Left kidney (tissue), 2 donors: ENCODE results near the gene MLXIP. TPM values are rescaled to one million over a fixed set of nuclear protein-coding genes. Genes with fewer than 3 reads are reported as not detected.
A peak's percentile ranks its signal among the peaks of the same experiment; 100 is the strongest.
"Not testable (repeated sequence)": the region's sequence is repeated elsewhere in the genome, so short reads cannot be mapped to it uniquely, and the experiment has no call there.

Experiments used
- DNase-seq: peaks from one replicate; pipeline ENCODE4 v3.0.0-alpha.2; 2013
- polyA plus RNA-seq: library from polyadenylated mRNA; unstranded; fragments of 120-200 nt; gene quantifications from one replicate; pipeline ENCODE4 v1.2.1, GENCODE V29; 2013; ENCODE audit not compliant: insufficient read length

The MLXIP gene
- polyA plus RNA-seq, 1 donor: 43.0 TPM

- no peak for DNase-seq
These were observed 27.9 kb upstream of the MLXIP start for GRCh38 chr12:122050706-122051105.

DNA sequence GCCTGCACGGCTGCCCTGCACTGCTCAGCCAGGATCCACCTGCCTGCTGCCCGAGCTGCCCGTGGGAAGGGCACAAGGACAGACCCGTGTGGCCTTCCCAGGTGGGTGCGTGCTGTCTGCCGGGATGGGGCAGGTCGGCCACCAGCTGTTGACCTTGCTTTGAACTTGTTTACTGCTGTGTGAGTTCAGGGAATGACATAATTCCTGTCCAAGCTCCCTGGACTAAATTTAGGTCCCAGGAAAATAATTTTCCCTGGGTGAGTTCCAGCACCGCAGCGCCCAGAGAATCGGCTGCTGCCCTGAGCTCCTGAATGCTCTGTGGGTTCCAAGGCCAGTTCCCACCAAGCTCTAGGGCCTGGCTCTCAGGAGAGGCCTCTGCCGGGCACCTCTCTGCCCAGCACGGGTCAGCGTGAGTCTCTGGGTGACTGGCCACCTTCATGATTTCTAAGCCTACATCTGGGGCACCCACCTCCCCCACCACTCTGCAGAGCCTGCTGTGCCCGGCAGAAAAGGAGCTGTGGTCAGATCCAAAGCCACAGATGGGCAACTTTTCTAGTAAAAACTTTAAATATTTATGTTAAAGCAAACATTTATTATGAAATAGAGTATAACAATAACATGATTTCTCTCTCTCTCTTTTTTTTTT lies 27.2 kb upstream of the MLXIP start:
- DNase-seq: no peak

- DNase-seq: no peak
These were observed 26.3 kb upstream of the MLXIP start for GRCh38 chr12:122052285-122052684.

GRCh38 chr12:122054842-122055520 lies 23.6 kb upstream of the MLXIP start:
- no peak for DNase-seq

DNA sequence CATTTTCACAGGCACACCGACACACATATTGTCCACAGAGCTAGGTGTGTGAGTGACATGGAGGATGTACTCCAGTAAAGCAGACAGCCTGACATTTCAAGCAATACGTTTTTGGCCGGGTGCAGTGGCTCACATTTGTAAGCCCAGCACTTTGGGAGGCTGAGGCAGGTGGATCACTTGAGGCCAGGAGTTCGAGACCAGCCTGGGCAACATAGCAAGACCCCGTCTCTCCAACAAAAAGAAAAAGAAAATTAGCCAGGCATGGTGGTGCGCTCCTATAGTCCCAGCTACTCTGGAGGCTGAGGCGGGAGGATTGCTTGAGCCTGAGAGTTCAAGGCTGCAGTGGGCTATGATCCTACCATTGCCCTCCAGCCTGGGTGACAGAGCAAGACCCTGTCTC lies 22.1 kb upstream of the MLXIP start:
- DNase-seq: not testable (repeated sequence)

- DNase-seq: no peak
These were observed 21.4 kb upstream of the MLXIP start for GRCh38 chr12:122057007-122057735.

- DNase-seq: no peak
These were observed 20.8 kb upstream of the MLXIP start for GRCh38 chr12:122057769-122058168.

DNA sequence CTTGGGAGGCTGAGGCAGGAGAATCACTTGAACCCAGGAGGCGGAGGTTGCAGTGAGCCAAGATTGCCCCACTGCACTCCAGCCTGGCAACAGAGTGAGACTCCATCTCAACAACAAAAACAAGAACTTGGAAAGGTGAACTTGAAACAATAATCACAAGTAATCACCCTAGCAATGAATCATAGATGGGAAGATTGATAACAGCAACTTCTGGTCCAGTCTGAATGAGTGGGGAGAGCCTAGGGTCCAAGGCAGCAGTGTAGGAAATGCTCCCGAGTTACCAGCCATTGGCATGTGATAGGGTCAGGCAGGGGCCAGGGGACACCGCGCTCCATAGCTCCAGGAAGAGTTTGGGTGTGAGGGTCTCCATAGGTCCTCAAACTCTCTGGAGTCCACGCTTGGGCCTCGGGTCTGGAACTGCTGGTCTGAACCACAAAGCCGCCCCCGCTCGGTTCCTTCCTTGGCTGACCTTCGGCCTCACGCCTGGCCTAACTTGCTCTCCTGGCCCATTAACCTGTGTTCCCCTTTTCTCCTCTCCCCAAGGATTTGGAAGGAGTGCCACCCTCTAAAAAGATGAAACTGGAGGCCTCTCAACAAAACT lies 19.9 kb upstream of the MLXIP start:
- no peak for DNase-seq

DNA sequence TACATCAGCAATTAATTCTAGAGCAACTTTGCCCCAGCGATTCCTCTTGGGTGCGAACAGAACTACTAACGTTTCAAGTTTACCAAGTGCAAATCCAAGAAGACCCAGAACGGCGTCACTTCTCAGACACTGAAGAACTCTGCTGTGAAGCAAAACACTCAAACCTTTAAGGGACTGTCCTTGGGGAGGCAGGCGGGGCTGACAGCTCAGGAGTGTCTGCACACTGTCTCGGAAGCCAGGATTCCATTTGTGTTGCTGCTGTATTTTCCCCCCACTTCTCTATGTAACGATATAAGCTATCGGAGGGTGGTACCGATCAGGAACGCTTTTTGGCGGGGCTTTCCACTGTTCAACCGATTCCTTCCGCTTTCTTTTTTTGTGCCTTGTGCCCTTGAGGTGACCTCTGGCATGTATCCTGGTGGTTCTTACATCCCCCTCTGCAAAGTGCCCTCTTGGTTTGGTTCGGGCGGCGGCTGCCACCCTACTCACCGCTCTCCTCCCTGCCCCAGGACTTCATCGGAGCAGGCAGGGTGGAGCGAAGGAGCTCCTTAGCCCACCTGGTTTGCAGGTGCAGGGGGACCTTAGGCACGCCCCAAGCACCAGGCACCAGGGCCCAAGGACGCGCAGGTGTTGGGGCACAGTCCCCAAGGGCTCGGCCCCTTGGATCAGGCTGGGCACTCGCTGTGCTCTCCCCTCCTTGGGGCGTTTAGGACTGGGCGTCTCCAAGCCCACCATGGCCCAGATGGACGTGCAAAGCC lies 19.2 kb upstream of the MLXIP start:
- no peak for DNase-seq

GRCh38 chr12:122060081-122060501 lies 18.5 kb upstream of the MLXIP start:
- no peak for DNase-seq

GRCh38 chr12:122061253-122061652 lies 17.3 kb upstream of the MLXIP start:
- no peak for DNase-seq

DNA sequence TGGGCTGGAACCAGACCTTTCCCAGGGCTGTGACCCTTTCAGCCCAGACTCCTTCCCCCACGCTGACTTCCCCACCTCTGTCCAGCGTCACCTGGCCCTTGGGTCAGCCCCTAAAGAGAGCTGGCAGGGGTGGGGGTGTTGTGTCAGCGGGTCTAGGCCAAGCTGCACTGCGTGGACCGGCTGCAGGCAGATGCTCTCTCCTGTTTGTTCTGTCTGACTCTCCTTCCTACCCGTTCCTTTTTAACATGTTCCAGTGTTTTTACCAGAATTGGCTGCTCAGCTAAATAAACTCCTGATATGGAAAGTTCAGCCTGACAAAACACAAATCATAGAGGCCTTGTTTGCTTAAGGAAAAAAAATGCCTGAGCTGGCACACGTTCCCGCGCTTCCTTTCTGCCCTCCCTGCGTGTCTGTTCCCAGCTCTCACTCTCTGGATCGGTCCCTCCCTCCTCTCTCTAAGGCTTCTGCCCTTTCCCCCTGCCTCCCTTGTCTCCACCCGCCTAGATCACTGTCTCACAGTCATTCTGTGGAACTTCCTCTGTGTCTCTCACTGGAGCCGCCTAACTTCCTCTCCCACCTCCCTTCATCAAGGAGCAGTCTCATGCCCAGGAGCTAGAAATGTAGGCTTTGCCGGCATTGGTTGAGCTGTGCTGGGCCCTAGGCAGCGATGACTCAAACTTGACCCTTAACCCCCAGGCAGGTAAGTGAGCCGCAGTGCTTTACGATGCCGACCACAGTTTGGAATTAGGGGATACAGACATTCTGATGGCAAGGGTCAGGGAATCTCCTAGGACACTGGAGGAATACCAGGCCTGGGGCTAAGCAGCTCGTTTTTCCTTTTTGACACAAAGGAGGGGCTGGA lies 15.5 kb upstream of the MLXIP start:
- DNase-seq: no peak

DNA sequence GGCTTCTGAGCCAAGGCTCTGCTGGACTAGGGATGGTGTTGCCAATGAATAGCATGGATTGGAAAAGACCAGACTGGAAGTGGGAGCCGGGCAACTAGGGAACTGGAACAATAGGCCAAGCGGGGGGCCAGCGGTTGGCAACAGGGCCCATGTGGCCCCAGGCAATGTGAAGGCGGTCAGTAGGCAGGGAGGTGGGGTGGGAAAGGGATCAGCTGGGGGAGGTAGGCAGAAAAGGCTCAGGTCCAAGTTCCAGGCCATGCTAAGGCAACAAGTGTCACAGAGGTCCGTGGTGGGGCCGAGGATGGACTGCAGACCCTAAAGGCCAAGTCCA lies 14.9 kb upstream of the MLXIP start:
- no peak for DNase-seq

- DNase-seq: peak; percentile 87
These were observed 14.4 kb upstream of the MLXIP start for GRCh38 chr12:122064025-122064777.

GRCh38 chr12:122064780-122065588 lies 13.6 kb upstream of the MLXIP start:
- no peak for DNase-seq

DNA sequence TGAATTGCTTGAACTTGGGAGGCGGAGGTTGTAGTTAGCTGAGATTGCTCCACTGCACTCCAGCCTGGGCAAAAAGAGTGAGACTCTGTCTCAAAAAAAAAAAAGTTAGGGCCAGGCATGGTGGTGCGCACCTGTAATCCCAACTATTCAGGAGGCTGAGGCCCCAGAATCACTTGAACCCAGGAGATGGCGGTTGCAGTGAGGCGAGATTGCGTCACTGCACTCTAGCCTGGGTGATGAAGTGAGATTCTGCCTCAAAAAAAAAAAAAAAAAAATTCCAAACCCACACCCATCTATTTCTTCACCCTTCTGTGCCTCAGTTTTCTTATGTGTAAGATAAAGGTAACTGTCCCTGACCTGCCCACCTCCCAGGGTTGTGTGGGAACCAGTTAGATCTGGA lies 11.0 kb upstream of the MLXIP start:
- no peak for DNase-seq

GRCh38 chr12:122067966-122068365 lies 10.6 kb upstream of the MLXIP start:
- DNase-seq: no peak

GRCh38 chr12:122072031-122072970 lies 6.3 kb upstream of the MLXIP start:
- DNase-seq: no peak
